SH-SY5Y (cell line): ENCODE results near the gene CDCA8.

Source experiments
- GATA2 ChIP-seq: IDR thresholded peaks from 2 replicates; pipeline ENCODE4 v1.6.1; 2011; ENCODE audit warnings: mild to moderate bottlenecking, low read depth, low read length
- GATA3 ChIP-seq: IDR thresholded peaks from 2 replicates; pipeline ENCODE4 v1.6.1; 2011; ENCODE audit warnings: low read depth, mild to moderate bottlenecking, low read length, moderate library complexity

Gene CDCA8

GRCh38 chr1:37731312-37732019, 39.1 kb downstream of the CDCA8 start:
- no peak for TF ChIP-seq GATA3
- TF ChIP-seq GATA2 = no peak

- TF ChIP-seq GATA3 (no peak), GATA2 (no peak)
Measured at GRCh38 chr1:37732111-37732780, 39.9 kb downstream of the CDCA8 start.

- no peak for TF ChIP-seq GATA3
- no peak for TF ChIP-seq GATA2
Measured at GRCh38 chr1:37734629-37735591, 42.6 kb downstream of the CDCA8 start.

- no peak for TF ChIP-seq GATA3
- no peak for TF ChIP-seq GATA2
Measured at GRCh38 chr1:37739222-37739621, 46.9 kb downstream of the CDCA8 start.

- TF ChIP-seq GATA3 = no peak
- no peak for TF ChIP-seq GATA2
Measured at GRCh38 chr1:37741130-37741529, 48.8 kb downstream of the CDCA8 start.

- TF ChIP-seq GATA3 (no peak), GATA2 (no peak)
Measured at GRCh38 chr1:37741662-37742061, 49.3 kb downstream of the CDCA8 start.

- TF ChIP-seq GATA3 (no peak), GATA2 (no peak)
Measured at GRCh38 chr1:37746806-37747205, 54.5 kb downstream of the CDCA8 start.

- TF ChIP-seq GATA3 (no peak), GATA2 (no peak)
Measured at GRCh38 chr1:37748565-37748964, 56.2 kb downstream of the CDCA8 start.

- TF ChIP-seq GATA2 (no peak), GATA3 (no peak)
Measured at GRCh38 chr1:37752213-37752582, 59.9 kb downstream of the CDCA8 start.

- TF ChIP-seq GATA2 (no peak), GATA3 (no peak)
Measured at GRCh38 chr1:37752583-37753471, 60.5 kb downstream of the CDCA8 start.

GRCh38 chr1:37753473-37754321, 61.4 kb downstream of the CDCA8 start:
- no peak for TF ChIP-seq GATA2
- no peak for TF ChIP-seq GATA3

GRCh38 chr1:37755290-37755689, 63.0 kb downstream of the CDCA8 start:
- TF ChIP-seq GATA3 (no peak), GATA2 (no peak)
